HepG2 (cell line): Measurements from ENCODE around the gene ANKRD40CL.

ENCODE experiments used
- ATAD3A ChIP-seq: sonication (generic); formaldehyde crosslinking; IDR thresholded peaks from 2 replicates; pipeline ENCODE4 v1.4.0; 2020; ENCODE audit warnings: missing genetic modification reagents
- DNMT1 ChIP-seq: sonication (generic); formaldehyde crosslinking; IDR thresholded peaks from 2 replicates; pipeline ENCODE4 v1.5.1; 2020; ENCODE audit warnings: mild to moderate bottlenecking, missing genetic modification reagents
- EP300 ChIP-seq, 3 experiments: sonication (generic) in 1 of 3; formaldehyde crosslinking in 1 of 3; IDR thresholded peaks; 2 replicates each; pipeline versions ENCODE4 v1.5.1 to v1.6.1; 2011 to 2020; ENCODE audit warnings: low read depth in 2 of 3, low read length in 2 of 3, borderline replicate concordance in 1 of 3, improper control_type of control experiment in 1 of 3, mild to moderate bottlenecking in 1 of 3, missing genetic modification reagents in 1 of 3, moderate library complexity in 1 of 3
- EZH2 ChIP-seq: conservative IDR thresholded peaks from 2 replicates; pipeline ENCODE4 v1.6.1; 2012; ENCODE audit warnings: mild to moderate bottlenecking, low read depth, low read length, moderate library complexity
- POLR2AphosphoS5 ChIP-seq: IDR thresholded peaks from 2 replicates; pipeline ENCODE4 v1.6.1; 2012; ENCODE audit warnings: low read depth, low read length
- SRF ChIP-seq: IDR thresholded peaks from 2 replicates; pipeline ENCODE4 v1.6.1; 2011; ENCODE audit warnings: mild to moderate bottlenecking, low read depth, low read length, moderate library complexity
- ZNF777 ChIP-seq: sonication (generic); formaldehyde crosslinking; IDR thresholded peaks from 2 replicates; pipeline ENCODE4 v1.4.0; 2020; ENCODE audit warnings: missing genetic modification reagents
- TF ChIP-seq, protein P1 (sequence below): sonication (generic); formaldehyde crosslinking; IDR thresholded peaks from 2 replicates; pipeline ENCODE4 v1.8.1; 2023; ENCODE audit warnings: missing genetic modification reagents, mild to moderate bottlenecking, borderline replicate concordance
- TF ChIP-seq, protein P2 (sequence below): IDR thresholded peaks from 2 replicates; pipeline ENCODE4 v1.6.1; 2016

DNA sequence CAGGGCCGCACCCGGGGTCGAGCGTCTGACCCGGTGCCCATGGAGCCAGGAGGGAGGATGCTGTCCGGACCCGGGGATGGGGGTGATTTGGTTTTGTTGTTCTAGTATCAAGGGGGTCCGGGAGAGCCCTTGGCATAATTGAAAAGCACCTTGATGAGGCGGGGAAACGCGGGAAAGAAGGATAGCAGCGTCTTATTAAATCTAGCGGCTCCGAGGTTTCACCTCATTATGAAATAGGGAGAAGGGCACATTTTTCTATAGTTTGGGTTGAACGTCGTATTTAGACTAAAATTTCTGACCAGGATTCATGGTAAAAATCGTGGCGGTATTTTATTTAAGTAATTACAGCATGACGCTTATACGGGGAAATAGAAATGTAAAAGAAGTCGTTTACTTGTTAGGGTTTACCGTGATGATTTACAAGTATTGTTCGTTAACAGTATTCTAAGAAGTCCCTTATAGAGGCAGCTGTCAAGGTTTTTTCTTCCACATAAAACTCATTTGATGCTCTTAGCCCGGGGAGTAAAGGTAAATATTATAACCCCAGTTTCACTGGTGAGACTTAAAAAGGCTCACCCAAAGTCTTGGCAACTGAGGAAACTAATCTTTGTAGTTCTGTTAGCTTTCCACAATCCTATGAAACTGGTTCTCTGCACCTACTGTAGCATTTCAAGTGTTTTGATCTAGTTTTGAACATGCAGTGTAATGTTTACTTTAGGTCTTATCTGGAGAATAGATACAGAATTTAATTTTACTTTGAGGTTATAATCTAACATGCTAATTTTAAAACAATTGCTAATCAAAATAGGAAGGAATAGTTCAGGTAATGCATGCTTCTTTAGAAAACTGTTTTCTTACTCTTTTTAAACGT is 47.2 kb downstream of the ANKRD40CL start:
- TF ChIP-seq SRF (no peak), ZNF777 (no peak), ATAD3A (CRISPR knock-in tag) (no peak; the same call in 1 of the 2 replicates), DNMT1 (CRISPR knock-in tag) (no peak), POLR2AphosphoS5 (no peak), EP300 (IDR thresholded peaks at IDR 0.05; ENCODE audit: low read depth in 2 of 2, low read length in 2 of 2) (peak in 1 of 2 experiments; percentile 2; a peak in 1 of 4 replicates), EP300 (CRISPR knock-in tag; IDR thresholded peaks at IDR 0.05; ENCODE audit: borderline replicate concordance) (no peak), EZH2 (no peak)
- TF ChIP-seq, protein P1, sequence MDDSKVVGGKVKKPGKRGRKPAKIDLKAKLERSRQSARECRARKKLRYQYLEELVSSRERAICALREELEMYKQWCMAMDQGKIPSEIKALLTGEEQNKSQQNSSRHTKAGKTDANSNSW = no peak
- TF ChIP-seq, protein P2, sequence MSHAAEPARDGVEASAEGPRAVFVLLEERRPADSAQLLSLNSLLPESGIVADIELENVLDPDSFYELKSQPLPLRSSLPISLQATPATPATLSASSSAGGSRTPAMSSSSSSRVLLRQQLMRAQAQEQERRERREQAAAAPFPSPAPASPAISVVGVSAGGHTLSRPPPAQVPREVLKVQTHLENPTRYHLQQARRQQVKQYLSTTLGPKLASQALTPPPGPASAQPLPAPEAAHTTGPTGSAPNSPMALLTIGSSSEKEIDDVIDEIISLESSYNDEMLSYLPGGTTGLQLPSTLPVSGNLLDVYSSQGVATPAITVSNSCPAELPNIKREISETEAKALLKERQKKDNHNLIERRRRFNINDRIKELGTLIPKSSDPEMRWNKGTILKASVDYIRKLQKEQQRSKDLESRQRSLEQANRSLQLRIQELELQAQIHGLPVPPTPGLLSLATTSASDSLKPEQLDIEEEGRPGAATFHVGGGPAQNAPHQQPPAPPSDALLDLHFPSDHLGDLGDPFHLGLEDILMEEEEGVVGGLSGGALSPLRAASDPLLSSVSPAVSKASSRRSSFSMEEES (CRISPR knock-in tag) = no peak
